GM19372 (cell line): ENCODE results near the gene ITPK1.

Source experiments
- ATAC-seq: cut with Tn5 transposase; IDR thresholded peaks from one replicate; pipeline ENCODE4 v1.9.1; 2021; ENCODE audit warnings: mild to moderate bottlenecking, low read depth, moderate library complexity; ENCODE audit not compliant: unreplicated experiment

ITPK1 gene

GRCh38 chr14:92931681-92932447 lies 183.9 kb downstream of the ITPK1 start:
- ATAC-seq: no peak

- no peak for ATAC-seq
Observed at GRCh38 chr14:92930737-92931602, 184.8 kb downstream of the ITPK1 start.

GRCh38 chr14:92929689-92930608 lies 185.8 kb downstream of the ITPK1 start:
- ATAC-seq: no peak

DNA sequence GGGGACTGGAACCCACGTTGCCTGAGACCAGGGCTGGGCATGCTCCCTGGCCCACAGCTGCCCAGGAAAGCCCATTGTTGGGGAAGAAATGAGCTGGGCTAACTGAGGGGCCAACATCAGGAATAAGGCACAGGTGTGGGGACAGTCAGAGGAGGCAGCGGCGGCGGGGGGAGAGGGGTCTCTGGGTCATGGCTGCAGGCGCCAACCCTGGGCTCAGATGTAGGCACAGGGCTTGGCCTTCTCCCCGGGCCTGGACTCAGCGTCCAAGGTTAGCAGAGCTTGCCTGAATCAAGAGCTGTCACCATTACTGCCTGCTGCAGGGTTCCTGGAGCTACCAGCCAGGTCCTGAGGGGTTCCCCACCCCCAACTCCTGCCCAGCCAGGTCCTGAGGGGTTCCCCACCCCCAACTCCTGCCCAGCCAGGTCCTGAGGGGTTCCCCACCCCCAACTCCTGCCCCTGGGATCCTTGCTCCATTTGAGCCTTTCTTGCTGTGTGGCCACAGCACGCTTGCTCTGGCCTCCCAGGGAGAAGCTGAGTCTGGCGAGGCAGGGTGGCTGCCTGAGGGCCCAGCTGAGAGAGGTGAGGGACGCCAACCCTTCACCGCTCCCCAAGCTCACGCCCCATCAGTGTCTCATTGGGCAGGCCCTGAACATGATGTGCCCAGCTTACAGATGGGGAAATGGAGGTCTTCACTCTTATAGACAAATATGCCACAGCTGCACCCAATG lies 186.6 kb downstream of the ITPK1 start:
- no peak for ATAC-seq

GRCh38 chr14:92928258-92928629 lies 187.5 kb downstream of the ITPK1 start:
- no peak for ATAC-seq

- no peak for ATAC-seq
Observed at GRCh38 chr14:92927349-92928257, 188.1 kb downstream of the ITPK1 start.

DNA sequence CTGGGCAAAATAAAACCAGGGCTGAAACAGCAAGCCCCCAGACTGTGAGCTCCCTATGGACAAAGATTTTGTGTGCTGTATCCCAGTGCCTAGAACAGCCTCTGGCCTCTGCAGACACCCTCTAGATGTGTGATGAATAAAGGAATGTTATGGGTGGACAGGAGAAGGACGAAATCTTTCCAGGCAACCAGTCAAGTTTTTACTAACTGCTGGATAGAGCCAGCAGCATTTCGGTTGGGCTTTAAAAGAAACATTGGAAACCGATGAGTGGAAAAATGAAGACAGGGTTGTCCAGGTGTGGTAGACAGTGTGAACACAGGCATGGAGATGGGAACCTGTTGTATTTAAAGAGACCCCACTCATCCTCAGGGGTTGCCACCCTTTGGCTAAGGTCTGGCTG lies 188.8 kb downstream of the ITPK1 start:
- ATAC-seq: no peak

- no peak for ATAC-seq
Observed at GRCh38 chr14:92926180-92926845, 189.4 kb downstream of the ITPK1 start.

- ATAC-seq: no peak
Observed at GRCh38 chr14:92925446-92925845, 190.3 kb downstream of the ITPK1 start.

- no peak for ATAC-seq
Observed at GRCh38 chr14:92924247-92924646, 191.5 kb downstream of the ITPK1 start.

DNA sequence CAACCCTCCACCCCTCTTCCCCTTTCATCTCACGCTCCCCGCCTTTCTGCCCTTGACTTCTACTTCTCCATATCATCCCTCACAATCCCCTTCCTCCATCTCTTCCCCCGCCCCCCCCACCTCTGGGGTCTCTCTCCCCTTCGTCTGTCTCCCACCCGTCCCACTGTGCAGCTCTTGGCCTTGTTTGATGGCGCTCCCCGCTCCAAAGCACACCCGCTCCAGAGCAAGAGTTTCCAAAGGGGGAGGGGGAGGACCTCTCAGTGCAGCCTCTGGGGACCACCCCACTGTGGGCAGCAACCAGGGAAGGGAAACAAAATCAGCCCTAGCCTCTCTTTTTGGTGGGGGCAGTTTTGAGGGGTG lies 192.0 kb downstream of the ITPK1 start:
- no peak for ATAC-seq

DNA sequence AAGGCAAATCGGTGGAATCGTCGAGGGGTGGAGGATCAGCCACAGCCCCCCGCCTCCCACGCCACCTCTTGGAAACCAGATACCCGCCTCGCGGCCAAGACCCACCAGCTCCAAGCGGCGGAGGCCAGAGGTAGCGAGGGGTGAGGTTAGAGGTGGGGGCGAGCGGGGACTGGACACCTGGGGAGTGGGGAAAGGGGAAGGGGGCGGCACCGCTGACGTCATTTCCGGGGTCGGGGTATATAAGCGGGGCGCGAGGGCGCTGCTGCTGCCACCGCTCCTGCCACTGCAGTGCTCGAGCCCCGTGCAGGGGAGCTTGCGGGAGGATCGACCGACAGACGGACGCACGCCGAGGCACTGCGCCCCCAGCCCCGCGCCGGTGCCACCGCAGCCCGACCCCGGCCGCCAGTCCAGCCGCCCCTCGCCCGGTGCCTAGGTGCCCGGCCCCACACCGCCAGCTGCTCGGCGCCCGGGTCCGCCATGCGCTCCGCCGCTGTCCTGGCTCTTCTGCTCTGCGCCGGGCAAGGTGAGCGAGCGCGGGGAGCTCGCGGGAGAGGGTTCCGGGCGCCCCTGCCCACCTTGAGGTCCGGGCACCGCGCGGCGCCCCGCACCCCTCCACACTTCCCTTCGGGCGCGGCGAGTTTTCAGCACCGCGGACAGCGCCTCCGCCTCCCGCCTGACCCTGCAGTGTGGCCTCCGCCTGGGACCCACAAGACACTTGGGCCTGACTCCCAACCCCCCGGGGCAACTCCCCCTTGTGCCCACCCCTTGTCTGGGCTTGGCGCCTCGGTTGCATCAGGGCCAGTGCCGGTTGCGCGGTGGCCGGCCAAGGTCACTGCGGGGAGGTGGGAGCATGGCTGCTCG lies 192.6 kb downstream of the ITPK1 start, which contains the start of gene CHGA:
TSS of gene CHGA (plus strand) at position 268 of the 861 bp plus-strand sequence. CDS start at position 478, 210 bp downstream.
- no peak for ATAC-seq

- no peak for ATAC-seq
Observed at GRCh38 chr14:92922155-92922735, 193.5 kb downstream of the ITPK1 start.

- ATAC-seq: no peak
Observed at GRCh38 chr14:92920001-92920400, 195.7 kb downstream of the ITPK1 start.

DNA sequence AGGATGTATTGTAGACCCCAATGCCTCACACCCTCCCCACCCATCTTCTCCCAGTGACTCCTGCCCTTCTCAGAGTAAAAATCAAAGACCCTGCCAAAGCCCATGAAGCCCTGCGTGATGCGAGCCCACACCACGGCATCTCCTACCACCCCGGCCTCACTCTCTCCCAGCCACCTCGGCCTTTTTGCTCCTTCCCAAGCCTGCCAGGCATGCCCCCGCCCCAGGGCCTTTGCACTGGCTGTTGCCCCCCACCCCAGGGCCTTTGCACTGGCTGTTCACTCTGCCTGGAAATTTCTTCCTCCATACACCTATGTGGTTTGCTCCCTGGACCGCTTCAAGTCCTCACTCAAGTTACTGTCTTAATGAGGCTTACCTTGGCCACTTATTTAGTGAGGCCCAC lies 197.8 kb downstream of the ITPK1 start:
- no peak for ATAC-seq

DNA sequence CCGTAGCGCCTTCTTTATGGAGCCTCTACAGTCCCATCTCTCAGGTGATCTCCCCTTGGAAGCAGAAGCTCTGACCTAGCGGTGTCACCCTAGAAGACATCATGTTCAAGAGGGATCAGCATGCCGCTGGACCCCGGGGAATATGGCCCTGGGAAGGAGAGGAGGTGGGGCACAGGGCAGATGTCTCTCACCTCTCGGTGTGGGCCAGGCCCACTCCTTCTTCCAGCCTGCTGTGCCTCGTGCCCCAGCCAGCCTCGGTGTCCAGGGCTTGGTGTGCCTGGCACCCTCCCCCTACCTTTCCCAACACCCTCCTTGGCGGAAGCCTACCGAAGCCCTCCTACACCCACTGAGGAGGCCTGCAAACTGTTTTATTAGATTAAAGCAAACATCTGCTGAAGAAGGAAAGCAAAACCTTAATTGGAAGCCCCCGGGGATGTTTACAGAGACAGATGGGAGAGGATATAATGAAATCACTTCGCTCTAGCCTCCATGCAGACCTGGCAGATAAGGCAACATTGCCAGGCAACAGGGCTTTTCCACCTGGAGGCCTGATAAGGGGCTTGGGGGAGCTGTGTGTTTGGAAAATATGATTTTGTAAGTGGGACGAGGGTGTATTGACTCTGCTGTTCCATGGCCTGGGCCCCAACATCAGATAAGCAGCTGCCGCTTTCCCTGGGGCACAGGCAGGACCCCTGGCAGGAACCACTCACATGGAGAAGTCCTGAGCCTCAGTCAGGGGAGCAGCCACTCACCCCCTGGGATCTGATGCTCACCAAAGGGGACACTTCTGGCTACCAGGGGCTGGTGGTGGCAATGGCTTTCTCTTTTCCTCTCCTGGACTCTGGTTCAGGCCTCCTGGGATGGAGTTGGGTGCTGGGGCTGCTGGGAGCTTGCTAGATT lies 198.4 kb downstream of the ITPK1 start:
- no peak for ATAC-seq
